K562 (cell line): ENCODE results near the gene FLAD1. TPM values are rescaled to one million over a fixed set of nuclear protein-coding genes. Genes with fewer than 3 reads are reported as not detected.

Experiments
- AFF1 ChIP-seq, 2 experiments: fragments of 450-650 bp; IDR thresholded peaks; 2 replicates each; pipeline ENCODE4 v1.6.1; 2018; ENCODE audit warnings: mild to moderate bottlenecking in 2 of 2, low read depth in 1 of 2; ENCODE audit not compliant: partially characterized antibody in 2 of 2
- CCNT2 ChIP-seq: IDR thresholded peaks from 2 replicates; pipeline ENCODE4 v1.6.1; 2011; ENCODE audit warnings: borderline replicate concordance, low read depth, mild to moderate bottlenecking, moderate library complexity, mixed read lengths, low read length; ENCODE audit not compliant: insufficient read length; ENCODE audit errors: extremely low read depth
- GATAD2B ChIP-seq: fragments of 450-650 bp; IDR thresholded peaks from 2 replicates; pipeline ENCODE4 v1.6.1; 2017; ENCODE audit warnings: mild to moderate bottlenecking, borderline replicate concordance
- HBP1 ChIP-seq: fragments of 450-650 bp; formaldehyde crosslinking; IDR thresholded peaks from 2 replicates; pipeline ENCODE4 v1.4.0; 2022; ENCODE audit warnings: missing genetic modification characterization
- ILK ChIP-seq: fragments of 450-650 bp; IDR thresholded peaks from 2 replicates; pipeline ENCODE4 v1.6.1; 2016; ENCODE audit warnings: missing genetic modification characterization, low read depth, mild to moderate bottlenecking, missing compliant biosample characterization, moderate library complexity, borderline replicate concordance
- MAZ ChIP-seq, 2 experiments: fragments of 450-650 bp in 1 of 2; sonication (generic) in 1 of 2; formaldehyde crosslinking; IDR thresholded peaks in 1 of 2; conservative IDR thresholded peaks in 1 of 2; 2 replicates each; pipeline versions ENCODE4 v1.4.0 to v1.5.0; 2020; ENCODE audit warnings: mild to moderate bottlenecking in 1 of 2, missing genetic modification reagents in 1 of 2
- PML ChIP-seq: IDR thresholded peaks from 2 replicates; pipeline ENCODE4 v1.6.1; 2012; ENCODE audit warnings: low read length, inconsistent platforms
- RBM34 ChIP-seq: fragments of 200-400 bp; formaldehyde crosslinking; IDR thresholded peaks from 2 replicates; pipeline ENCODE4 v1.6.1; 2018; ENCODE audit warnings: low read length, borderline replicate concordance; ENCODE audit not compliant: insufficient read depth
- STAT6 ChIP-seq: sonication (generic); formaldehyde crosslinking; IDR thresholded peaks from 2 replicates; pipeline ENCODE4 v1.8.1; 2023; ENCODE audit warnings: mild to moderate bottlenecking, missing genetic modification reagents
- TEAD2 ChIP-seq: fragments of 450-650 bp; IDR thresholded peaks from 2 replicates; pipeline ENCODE4 v1.6.1; 2016; ENCODE audit warnings: missing genetic modification characterization, control low read depth, missing compliant biosample characterization
- VEZF1 ChIP-seq: fragments of 200-800 bp; sonication (Bioruptor generic); IDR thresholded peaks from 2 replicates; pipeline ENCODE4 v1.6.1; 2017; ENCODE audit warnings: missing genetic modification characterization, missing compliant biosample characterization
- ZBTB17 ChIP-seq: fragments of 450-650 bp; formaldehyde crosslinking; IDR thresholded peaks from 2 replicates; pipeline ENCODE4 v1.4.0; 2020; ENCODE audit warnings: mild to moderate bottlenecking
- ZFP1 ChIP-seq: fragments of 450-650 bp; formaldehyde crosslinking; IDR thresholded peaks from 2 replicates; pipeline ENCODE4 v1.4.0; 2020; ENCODE audit warnings: mild to moderate bottlenecking, mixed read lengths
- polyA plus RNA-seq, 8 experiments: library from polyadenylated mRNA; depleted of rRNA in 4 of 8; stranded (reverse) in 5 of 8; unstranded in 3 of 8; fragments of >200 nt; fragmentation: Nextera tagmentation in 2 of 8; fragmentation: Illumina TruSeq in 1 of 8; extraction: Ambion mirVana in 2 of 8; extraction: Trizol in 1 of 8; gene quantifications; 2 replicates each; pipeline versions ENCODE4 v1.2.1 to v1.2.3, GENCODE V29; 2011 to 2014; ENCODE audit warnings: inconsistent platforms in 1 of 8, missing spikeins in 1 of 8
- total RNA-seq, 7 experiments: library from RNA; depleted of rRNA in 6 of 7; stranded (reverse); fragments of >200 nt in 6 of 7; fragmentation: Illumina TruSeq in 2 of 7; extraction: Trizol in 2 of 7; gene quantifications; 2 replicates each; pipeline versions ENCODE4 v1.2.1 to v1.2.3, GENCODE V29; 2011 to 2021; ENCODE audit warnings: low replicate concordance in 1 of 7
- TF ChIP-seq, protein P1 (sequence below): fragments of 450-650 bp; formaldehyde crosslinking; IDR thresholded peaks from 2 replicates; pipeline ENCODE4 v1.4.0; 2022; ENCODE audit warnings: mild to moderate bottlenecking, moderate library complexity

The FLAD1 gene
- total and polyA plus RNA-seq, 9 of the 15 experiments (the other 6 are each of a cell fraction or from before 2014, with no cell fraction given), result 24.9 to 85.8 (median 67.0) TPM

- TF ChIP-seq AFF1 (IDR thresholded peaks at IDR 0.05; ENCODE audit: low read depth in 1 of 2, partially characterized antibody in 2 of 2) (no peak), ZBTB17 (peak; percentile 88), RBM34 (peak; percentile 27; the same call in 1 of the 2 replicates), HBP1 (CRISPR knock-in tag) (no peak), STAT6 (CRISPR knock-in tag) (0 out of 2 replicates have a peak, but pooled peaks have one; percentile 22), PML (no peak; the same call in 1 of the 2 replicates), CCNT2 (peak; percentile 93), GATAD2B (peak; percentile 86; the same call in 1 of the 2 replicates), ZFP1 (peak; percentile 6; the same call in 1 of the 2 replicates), ILK (tag) (no peak), MAZ (CRISPR knock-in tag; conservative IDR thresholded peaks at IDR 0.05 in 1 of 2, IDR thresholded peaks at IDR 0.05 in 1 of 2) (peak; percentile 95 to 97), VEZF1 (CRISPR knock-in tag) (peak; percentile 83), TEAD2 (tag) (no peak)
- TF ChIP-seq, protein P1, sequence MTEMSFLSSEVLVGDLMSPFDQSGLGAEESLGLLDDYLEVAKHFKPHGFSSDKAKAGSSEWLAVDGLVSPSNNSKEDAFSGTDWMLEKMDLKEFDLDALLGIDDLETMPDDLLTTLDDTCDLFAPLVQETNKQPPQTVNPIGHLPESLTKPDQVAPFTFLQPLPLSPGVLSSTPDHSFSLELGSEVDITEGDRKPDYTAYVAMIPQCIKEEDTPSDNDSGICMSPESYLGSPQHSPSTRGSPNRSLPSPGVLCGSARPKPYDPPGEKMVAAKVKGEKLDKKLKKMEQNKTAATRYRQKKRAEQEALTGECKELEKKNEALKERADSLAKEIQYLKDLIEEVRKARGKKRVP, result 0 out of 2 replicates have a peak, but pooled peaks have one; percentile 32
Measured at GRCh38 chr1:154961207-154962155, 21.7 kb upstream of the FLAD1 start, which contains the start of gene PYGO2 (continued).
